Adrenal gland (tissue), 5 donors: ENCODE data around the gene LRP2.

Experiments
- CTCF ChIP-seq, 6 experiments: fragments of 450-650 bp in 4 of 6; fragments of 200-600 bp in 2 of 6; sonication (generic) in 1 of 6; IDR thresholded peaks; 1 replicate in 5 of 6; 2 replicates in 1 of 6; pipeline versions ENCODE4 v1.5.1 to v1.8.0; 2016 to 2021; ENCODE audit warnings: antibody characterized with exemption in 6 of 6, mild to moderate bottlenecking in 2 of 6, moderate library complexity in 1 of 6
- POLR2A ChIP-seq, 2 donors: fragments of 450-650 bp; IDR thresholded peaks; one replicate each; pipeline ENCODE4 v1.6.1; 2017; ENCODE audit warnings: antibody characterized with exemption in 2 of 2, mild to moderate bottlenecking in 2 of 2, moderate library complexity in 1 of 2
- donor health status: DM: no; HTN: no; CAD: no.

- TF ChIP-seq CTCF (IDR thresholded peaks at IDR 0.05) (no peak), POLR2A (IDR thresholded peaks at IDR 0.05) (no peak)
Measured at GRCh38 chr2:169286624-169287231, 75.6 kb downstream of the LRP2 start.
